Suppressor macrophage treated with lipopolysaccharide for 4 hours (primary cell): ENCODE measurements around the gene GPX4.

ENCODE experiments used
- DNase-seq: peaks from one replicate; pipeline ENCODE4 v3.0.0-alpha.2; 2020

The GPX4 gene

DNA sequence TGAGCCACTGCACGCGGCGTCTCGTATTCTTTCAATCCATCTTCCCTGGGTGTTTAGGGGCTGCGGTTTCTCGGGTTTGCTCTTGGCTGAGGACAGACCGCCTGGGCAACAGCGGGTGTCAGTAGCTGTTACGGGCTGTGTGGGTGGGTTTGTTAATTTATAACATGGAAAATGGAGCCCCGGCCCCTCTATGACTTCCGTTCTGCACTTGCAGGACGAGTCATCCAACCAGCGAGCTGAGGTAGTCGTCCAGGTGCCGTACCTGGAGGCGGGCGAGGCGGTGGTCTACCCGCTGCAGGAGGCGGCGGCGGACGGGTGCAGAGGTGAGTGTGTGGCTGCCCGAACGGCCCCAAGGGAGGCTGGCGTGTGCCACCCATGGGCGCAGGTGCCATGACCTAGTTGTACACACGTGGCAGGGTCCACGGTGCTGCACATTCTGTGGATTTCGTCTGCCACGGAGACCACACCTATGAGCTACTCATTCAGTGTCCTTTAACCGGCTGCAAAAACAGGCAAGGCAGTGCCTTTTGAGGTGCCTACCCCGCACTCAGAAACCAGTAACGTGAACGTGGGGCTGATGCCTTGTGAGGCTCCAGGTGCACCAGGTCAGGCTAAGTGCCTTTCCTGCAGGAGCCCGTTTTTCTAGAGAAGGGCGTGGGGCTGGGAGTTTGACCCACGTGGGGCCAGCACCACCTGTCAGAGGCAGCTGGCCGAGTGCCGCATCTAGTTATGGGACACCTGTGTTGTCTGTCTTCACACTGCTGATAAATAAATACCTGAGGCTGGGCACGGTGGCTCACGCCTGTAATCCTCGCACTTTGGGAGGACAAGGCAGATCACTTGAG is 19.5 kb upstream of the GPX4 start:
- no peak for DNase-seq

DNA sequence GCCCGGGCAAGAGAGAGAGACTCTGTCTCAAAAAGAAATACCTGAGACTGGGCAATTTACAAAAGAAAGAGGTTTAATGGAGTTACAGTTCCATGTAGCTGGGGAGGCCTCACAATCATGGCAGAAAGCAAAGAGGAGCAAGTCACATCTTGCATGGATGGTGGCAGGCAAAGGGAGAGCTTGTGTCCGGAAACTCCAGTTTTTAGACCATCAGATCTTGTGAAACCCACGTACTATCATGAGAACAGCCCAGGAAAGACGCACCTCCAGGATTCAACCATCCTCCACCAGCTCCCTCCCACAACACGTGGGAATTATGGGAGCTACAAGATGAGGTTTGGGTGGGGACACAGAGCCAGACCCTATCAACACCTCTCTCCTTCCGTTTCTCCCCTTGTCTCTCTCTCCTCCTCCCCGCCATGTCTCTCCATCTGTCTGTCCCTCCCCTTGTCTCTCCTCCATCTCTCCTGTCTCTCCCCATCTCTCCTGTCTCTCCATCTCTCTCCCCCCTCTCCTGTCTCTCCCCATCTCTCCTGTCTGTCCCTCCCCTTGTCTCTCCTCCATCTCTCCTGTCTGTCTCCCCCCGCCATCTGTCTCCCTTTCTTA is 18.6 kb upstream of the GPX4 start:
- DNase-seq = no peak

DNA sequence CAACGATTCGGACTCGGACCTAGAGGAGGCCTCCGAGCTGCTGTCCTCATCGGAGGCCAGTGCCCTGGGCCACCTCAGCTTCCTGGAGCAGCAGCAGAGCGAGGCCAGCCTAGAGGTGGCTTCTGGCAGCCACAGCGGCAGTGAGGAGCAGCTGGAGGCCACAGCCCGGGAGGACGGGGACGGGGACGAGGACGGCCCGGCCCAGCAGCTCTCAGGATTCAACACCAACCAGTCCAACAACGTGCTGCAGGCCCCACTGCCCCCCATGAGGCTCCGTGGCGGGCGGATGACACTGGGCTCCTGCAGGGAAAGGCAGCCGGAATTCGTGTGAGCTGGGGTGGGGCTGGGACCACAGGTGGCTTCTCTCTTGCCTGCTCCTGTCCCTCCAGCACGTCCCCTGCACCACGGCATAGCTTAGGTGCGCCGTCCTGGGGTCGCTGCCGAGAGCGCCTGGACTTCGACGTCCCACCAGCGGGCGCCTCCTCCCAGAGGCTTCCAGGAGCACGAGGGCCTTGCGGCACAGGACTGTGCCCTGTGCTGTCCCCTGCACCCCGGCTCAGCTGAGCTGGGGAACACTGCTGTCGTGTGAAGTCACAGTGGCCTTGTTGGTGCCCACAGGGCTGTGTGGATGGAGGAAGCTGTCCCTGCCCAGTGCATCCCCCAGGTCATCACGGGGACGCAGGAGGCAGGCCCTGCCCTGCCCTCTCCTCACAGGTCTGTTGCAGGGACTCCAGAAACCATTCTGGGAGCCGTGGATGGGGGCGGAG is 17.9 kb upstream of the GPX4 start:
- DNase-seq = no peak

DNA sequence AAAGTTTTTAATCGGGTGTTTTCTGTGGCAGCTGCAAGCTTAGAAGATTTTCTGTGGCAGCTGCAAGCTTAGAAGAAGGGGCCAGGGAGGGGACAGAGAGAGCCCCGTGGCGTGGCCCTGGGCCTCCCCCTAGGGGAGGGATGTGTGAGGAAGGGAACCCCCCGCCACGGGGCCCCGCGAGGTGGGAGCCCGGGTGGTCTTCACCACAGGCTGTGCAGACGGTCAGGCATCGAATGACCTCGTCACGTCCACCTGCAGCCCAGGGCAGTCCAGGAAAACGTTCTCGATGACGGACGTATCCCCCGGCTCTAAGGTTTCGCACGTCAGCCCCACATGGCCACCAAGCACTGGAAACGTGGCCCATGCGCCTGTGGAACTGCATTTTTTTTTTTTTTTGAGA is 17.2 kb upstream of the GPX4 start:
- no peak for DNase-seq

DNA sequence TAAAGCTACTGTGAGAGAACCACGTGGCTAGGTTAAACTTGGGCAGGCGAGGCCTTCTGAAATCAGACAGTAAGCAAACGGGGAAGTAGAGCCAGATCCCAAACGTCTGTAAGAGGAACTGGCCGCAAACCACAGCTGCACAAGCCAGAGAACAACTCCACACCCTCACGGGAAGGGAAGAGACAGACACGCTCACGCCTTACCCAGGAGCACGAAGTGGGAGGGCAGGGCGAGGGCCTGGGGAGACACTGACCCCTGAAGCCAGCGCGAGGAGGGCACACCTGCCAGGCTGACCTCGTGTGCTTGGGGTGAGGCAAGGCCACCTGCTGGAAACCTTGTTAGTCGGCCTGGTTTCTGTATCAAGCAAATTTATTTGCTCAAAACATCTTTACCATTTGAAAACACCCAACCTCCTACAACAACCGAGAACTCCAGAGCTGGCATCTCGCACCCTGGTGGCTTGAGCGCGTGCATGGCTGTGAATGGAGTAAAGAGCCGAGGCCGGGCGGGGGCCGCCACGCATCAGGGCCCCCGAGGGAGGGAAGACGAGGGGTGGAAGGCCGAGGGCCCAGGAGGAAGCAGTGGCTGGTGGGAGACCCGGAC is 15.9 kb upstream of the GPX4 start:
- DNase-seq = peak; percentile 95

DNA sequence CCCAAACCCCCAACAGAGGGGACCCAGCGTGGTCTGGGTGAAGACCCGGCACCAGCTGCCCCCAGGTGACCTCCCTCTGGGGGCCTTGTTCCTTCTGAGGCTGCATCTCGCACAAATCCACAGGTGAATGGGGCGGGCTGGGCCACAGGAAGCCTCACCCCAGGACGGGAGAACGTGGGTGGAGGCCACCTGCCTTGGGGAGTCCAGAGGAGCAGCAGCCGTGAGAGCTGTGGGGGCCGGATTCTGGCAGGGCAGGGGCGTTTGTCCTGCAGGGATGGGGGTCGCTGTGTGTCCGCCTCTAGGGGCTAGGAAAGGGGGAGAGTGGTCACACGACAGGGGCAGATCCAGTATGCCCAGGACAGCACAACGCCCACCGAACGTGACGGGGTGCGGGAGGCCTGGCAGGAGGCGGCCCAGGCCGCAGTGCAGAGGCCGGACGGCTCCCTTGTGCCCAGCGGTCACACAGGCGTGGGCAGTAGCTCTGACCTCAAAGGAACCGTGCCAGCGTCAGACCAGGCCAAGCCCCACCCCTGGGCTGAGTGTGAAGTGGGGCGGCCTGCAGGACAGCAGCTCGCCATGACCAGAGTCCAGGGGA is 15.3 kb upstream of the GPX4 start:
- DNase-seq = peak; percentile 71

DNA sequence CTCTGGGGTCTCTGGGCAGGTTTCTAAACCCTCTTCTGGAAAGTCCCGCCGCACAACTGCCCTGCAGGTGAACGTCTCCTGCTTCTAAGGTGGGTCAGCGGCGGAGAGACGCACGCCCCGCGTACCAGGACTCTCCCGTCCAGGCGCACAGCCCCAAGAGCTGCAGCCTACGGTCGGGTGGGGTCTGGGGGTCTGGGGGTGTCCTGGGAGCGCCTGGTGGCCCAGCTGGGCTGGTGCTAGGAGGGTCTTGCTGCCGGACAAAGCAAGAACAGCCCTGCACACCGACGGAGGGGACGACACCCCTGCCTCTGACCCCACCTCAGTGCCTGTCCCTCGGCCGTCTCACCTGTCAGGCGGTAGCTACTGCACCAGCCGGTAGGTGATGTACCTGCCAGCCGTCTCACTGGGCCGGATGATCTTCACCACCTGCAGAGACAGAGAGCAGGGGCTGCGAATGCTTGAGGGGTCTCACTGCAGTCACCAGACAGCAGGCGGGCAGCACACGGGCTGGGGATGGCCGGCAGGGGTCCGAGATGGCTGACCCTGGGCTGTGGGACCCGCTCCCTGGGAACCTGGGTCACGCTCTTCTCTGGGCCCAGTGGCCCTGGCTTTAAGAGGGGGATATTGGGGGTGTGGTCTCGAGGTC is 14.5 kb upstream of the GPX4 start:
- no peak for DNase-seq

DNA sequence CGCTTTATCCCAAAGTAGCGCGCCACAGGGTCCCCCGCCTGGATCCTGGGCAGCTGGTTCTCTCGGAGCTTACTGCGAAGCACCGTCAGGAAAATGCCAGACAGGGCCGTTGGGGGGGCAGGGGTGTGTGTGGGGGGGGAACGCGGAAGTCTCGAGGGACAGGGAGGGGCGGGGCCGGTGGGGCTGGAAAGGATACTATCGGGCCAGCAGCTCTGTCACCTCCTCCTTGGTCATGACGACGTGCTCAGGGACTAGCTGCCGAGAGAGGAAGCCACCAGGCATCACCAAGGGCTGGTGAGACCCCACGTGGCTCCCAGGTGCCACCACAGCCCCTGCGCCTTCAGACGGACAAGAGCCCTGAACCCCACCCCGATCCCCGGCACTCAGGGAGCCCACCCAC is 13.9 kb upstream of the GPX4 start:
- DNase-seq = no peak

DNA sequence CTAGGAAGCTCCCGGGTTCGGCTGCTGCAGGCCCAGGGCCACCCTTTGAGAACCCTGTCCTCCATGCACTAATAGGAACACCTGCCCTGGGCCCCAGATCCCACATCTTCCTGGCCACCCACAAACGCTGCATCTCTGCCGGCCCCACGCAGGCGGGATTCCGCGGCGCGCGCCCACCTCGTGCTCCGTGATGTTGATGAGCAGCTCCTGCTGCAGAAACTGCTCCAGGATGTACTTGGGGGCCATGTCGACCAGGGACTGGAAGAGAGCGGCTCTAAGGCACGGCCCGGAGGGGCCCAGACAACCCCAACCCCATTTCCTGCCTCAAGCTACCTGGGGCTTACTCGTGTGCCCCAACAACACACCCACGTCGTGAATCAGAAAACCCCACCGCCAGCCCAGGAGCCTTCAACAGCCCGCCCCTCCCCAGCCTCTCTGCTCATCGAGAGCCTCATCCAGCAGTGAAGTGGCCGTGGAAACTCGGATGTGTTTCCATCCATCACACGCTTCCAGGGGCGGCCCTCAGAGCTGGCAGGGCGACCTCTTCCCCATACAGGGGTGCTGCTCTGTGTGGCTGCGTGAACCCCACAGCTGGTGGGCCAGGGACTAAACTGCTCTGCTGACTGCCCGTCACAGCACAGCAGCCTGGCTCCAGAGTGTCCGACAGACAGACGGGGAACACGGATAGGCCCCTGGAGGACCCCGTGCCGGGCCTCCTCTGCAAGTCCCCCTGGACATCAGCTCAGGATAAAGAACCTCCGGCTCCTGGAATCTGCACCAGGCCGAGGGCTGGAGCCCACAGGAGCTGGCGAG is 12.9 kb upstream of the GPX4 start:
- DNase-seq = no peak

DNA sequence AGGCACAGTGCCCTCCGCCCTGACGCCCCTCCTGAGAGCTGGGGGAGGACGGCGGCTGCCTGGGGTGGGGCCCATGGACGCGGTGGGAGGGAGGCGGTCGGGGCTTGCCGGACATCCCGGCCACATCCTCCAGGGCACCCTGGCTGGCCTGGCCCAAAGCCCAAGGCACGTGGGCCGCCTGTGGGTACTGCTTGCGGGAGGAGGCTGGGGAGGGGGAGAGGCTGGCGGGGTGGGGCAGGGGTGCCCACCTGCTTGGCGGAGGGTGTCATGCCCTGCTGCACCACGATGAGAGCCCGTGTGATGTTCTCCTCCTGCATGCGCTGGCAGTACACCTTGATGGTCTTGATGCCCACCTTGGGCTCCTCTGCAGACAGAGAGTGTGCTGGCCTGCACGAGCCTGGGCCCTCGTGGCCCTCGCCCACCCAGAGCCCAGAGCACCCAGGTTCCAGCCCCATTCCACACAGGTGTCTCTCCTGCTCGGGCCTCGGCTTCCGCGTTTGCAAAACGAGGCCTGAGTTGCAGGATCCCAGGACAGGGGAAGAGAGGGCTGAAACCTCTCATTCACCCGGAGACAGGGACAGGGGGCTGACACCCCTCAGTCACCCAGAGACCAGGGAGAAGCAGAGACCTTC is 12.1 kb upstream of the GPX4 start:
- DNase-seq = no peak

DNA sequence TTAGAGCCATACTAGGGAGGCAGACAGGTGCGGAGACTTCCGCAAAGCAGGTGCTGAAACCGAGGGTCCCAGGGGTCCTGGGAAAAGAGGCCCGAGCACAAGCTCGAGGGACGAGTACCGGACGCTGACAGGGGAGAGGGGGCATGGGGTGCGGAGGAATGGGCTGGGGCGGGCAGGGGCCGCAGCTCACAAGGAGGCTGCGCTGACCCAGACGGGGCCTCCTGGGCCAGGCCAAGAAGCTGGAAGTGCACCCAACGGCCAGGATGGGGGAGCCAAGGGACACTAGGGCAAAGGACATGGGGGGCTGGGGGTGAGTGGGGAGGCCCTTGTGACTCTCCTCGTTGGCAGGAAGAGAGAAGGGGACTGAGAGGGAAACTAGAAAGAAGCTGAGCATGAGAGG is 10.5 kb upstream of the GPX4 start:
- DNase-seq = no peak

DNA sequence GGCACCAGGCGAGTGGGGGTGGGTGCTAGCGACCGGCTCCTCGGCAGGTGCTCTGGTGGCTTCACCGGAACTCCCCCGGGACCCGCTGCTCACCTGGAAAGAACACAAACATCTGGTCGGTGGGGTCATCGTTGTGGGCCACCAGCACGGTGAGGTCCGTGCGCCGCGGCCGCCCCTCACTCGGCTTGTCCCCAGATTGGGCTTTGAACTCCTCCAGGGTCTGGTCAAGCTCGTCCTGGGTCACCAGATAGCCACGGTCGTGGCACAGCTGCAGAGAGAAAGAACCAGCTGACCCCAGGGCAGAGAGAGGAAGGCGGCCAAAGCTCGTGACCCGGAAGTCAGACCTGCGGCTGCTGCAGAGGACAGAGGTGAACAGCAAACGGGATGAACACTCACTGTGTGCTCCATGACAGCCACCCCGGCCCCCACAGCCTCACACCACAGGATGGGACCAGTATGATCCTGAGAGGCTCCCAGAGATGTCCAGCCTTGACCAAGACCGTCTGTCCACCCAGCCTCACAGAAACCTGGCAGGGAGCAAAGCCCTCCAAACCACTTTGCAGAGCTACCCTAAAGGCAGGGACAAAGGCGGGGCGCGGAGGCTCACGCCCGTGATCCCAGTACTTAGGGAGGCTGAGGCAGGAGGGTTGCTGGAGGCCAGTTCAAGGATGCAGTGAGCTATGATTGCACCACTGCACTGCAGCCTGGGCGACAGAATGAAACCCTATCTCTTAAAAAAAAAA is 9.8 kb upstream of the GPX4 start:
- DNase-seq = no peak

DNA sequence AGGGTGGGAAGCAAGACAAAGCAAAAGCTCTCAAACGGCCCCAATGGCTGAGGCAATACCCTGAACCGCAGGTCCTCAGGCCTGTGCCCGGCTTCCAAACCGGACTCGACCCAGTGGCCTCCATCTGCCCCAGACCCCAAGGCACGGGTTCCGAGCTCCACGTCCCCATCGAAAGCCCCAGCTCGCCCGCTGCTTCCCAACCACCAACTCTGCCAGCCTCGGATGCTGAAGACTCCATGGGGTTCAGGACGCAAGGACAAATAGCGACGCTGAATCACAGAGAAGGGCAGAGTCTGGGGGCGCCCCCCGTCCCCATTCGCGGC is 9.2 kb upstream of the GPX4 start:
- no peak for DNase-seq

DNA sequence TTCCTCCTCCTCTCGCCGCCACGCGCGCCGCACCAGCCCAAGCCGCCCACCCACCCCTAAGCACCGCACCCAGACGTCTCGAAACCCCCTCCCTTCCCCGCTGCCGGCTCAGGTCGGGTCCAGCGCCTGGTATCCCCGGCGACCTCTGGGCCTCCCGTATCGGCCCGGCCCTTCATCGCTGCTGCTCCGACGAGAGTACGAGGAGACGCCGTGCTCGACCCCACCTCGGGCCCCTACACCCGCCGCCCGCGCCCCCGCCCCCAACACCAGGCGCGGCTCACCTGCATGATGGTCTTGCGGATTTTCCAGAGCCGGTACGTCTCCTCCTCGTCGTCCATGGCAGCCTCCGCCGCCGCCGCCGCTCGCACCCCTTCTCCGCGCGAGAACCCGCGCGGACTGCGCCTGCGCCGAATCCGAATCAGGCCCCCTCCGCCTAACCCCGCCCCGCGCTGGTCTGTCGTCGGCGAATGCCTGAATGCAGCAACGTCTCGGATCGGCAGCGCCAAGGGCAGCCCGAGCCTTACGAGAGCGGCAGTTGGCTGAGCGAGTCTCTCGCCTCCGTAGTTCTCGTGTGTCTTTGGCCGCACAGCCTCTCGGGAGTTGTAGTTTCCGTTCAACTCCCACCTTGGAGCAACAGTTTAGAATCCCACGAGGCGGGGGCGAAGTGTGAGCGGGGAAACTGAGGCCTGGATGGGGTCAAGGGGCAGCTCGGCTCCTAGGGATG is 8.7 kb upstream of the GPX4 start, which contains the start of gene POLR2E:
POLR2E (minus strand) TSS at position 398 of the 724 bp plus-strand sequence; CDS start at position 338, 60 bp downstream.
- peak; percentile 99 for DNase-seq

DNA sequence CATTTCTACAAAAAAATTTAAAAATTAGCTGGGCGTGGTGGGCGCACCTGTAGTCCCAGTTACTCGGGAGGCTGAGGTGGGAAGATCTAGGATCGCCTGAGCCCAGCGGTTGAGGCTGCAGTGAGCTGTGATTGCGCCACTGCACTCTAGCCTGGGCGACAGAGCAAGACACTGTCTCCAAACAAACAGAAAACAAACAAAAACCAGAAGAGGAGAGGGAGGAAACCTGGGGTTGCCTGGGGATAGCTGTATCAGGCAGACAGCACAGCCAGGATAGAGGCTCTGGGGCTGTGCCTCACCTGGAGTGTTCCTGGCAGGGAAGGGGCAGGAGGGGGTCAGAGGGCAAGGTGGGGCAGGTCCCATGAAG is 6.0 kb upstream of the GPX4 start:
- no peak for DNase-seq

DNA sequence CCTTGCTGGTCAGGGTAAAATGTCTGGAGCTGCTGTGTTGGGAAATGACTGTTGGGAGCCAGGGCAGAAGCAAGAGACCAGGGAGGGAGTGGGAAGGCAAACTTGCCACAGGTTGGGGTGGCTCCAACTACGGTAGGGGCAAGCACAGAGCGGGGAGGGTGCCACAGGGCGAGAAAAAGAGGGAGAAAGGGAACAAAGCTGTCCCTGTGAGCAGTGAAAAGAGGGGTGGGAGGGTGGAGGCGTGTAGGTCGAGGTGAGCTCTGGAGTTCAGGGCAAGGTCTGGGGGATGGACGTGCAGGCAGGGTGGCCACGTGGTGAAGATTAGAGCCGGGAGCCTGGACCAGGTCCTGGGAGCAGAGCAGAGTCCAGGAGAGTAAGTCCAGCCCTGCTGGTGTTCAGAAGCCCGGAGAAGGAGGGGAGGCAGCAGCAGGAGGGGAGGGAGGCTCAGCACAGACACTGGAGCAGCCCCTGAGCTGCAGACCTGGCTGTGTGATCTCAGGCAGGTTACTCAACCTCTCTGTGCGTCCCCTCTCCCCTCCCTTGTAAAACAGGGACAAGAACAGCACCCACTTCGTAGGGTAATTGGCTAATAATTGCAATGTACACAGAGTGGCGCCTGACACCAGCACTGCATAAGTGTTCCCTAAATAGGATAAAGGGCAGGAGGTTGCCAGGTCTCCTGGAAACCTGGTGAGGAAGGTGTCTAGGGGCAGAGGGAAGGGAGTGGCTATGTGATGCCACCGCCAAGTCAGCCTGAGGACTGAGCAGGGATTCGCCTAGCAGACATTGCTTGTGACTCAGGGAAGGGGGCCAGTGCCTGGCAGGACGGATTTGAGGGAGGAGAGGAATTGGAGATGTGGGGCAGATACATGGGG is 5.4 kb upstream of the GPX4 start:
- no peak for DNase-seq

DNA sequence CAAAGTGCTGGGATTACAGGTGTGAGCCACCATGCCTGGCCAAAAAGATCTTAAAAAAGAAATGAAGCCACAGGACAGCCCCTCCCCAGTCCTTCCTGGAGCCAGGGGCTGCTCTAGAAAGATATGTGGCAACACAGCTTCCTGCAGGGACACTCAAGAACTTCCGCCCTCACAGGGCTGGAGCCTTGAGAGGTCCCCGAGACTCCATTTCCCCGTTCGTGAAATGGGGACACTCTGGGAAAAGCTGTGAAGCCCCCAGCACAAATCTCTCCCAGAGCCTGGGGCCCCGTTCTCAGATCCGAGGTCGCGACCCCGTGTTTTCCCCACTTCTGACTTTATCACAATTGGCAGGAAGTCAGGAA is 2.5 kb upstream of the GPX4 start:
- peak; percentile 76 for DNase-seq

DNA sequence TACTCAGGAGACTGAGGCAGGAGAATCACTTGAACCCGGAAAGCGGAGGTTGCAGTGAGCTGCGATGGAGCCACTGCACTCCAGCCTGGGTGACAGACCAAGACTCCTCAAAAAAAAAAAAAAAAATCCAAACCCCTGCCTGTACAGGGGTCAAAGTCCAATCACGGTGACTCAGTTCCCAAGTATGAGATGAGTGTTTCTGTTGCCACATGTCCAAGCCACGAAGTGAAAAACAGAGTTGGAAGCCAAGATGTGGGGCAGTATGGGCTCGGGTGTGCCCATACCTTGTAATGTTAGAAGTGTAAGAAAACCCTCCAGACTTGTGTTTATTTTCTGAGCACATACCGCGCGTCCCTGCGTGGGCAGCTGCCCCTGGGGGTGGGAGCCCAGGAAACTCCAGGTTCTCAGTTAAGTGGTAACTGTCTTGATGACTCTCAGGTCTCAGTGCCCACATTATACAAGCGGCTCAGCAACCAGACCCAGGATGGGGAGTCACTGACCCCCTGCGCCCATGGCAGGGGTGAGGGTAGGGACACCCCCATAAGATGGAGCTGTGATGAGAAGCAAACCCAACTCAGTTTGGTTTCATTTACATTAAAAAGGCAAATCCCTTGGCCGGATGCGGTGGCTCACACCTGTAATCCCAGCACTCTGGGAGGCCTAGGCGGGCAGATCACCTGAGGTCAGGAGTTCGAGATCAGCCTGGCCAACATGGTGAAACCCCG is 1.2 kb upstream of the GPX4 start:
- DNase-seq = peak; percentile 89
